ENCODE measurements around the gene GRID2. TPM values are rescaled to one million over a fixed set of nuclear protein-coding genes. Genes with fewer than 3 reads are reported as not detected.

Gene GRID2
- total RNA-seq, 1 donor from 2014 or later, result not detected

DNA sequence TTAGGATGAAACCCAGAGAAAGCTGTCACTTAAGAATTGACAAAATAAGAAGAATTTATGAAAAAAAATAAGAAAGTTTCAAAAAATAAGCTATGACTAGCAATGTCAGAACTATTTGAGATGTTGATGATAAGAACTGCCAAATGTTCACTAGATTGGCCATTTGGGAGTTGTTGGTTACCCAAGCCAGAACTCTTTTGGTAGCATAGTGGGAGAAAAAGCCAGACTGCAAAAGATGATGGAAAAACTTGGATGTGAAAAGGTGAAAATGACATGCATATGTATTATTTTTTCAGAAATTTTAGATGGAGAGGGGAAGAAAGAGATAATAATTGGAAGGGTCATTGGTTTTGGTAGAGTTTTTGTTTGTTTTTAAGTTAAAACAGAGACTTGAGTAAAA lies 1127.6 kb downstream of the GRID2 start:
- no peaks in the 10 kb centered on the region for H3K27me3 ChIP-seq
- TF ChIP-seq, protein P1, sequence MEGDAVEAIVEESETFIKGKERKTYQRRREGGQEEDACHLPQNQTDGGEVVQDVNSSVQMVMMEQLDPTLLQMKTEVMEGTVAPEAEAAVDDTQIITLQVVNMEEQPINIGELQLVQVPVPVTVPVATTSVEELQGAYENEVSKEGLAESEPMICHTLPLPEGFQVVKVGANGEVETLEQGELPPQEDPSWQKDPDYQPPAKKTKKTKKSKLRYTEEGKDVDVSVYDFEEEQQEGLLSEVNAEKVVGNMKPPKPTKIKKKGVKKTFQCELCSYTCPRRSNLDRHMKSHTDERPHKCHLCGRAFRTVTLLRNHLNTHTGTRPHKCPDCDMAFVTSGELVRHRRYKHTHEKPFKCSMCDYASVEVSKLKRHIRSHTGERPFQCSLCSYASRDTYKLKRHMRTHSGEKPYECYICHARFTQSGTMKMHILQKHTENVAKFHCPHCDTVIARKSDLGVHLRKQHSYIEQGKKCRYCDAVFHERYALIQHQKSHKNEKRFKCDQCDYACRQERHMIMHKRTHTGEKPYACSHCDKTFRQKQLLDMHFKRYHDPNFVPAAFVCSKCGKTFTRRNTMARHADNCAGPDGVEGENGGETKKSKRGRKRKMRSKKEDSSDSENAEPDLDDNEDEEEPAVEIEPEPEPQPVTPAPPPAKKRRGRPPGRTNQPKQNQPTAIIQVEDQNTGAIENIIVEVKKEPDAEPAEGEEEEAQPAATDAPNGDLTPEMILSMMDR (IDR thresholded peaks at IDR 0.05), result no peak
- TF ChIP-seq POLR2A (IDR thresholded peaks at IDR 0.05), result no peak
- no peak for TF ChIP-seq POLR2AphosphoS5 (IDR thresholded peaks at IDR 0.05; ENCODE audit: insufficient read depth in 1 of 2, low read depth in 1 of 2)
- H3K27ac ChIP-seq, result no peak overlapping the region
- no peak for DNase-seq (ENCODE audit: extremely low spot score in 2 of 2)
- H3K9me3 ChIP-seq, result no peaks in the 10 kb centered on the region
- H3K36me3 ChIP-seq, result no peaks in the 10 kb centered on the region
- intact Hi-C loops (cut with DNase I), result no loop called here
- H3K4me3 ChIP-seq, result no peak overlapping the region
- no peaks in the 10 kb centered on the region for H3K4me1 ChIP-seq

DNA sequence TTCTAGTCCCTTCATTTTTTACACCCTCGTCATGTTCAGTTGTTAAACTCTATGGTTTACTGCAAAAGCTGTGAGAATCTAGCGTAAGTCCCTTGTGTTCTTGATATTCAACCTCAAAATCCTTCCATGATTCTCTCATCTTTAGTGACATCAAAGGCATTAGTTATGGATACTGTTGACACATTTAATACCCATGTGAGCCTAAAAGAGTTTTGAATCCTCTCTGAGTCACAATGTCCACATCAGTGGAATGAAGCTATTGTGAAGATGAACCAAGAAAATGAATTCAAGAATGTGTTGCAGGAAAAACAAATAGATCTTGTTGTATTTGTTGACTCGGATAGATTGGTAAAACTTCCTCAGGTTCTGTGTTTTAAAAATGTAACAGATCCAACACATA lies 1130.1 kb downstream of the GRID2 start:
- no peak overlapping the region for H3K27ac ChIP-seq
- H3K4me3 ChIP-seq, result no peak overlapping the region
- H3K4me1 ChIP-seq, result no peaks in the 10 kb centered on the region
- H3K27me3 ChIP-seq, result no peaks in the 10 kb centered on the region
- intact Hi-C loops (cut with DNase I), result no loop called here
- TF ChIP-seq, protein P1 (IDR thresholded peaks at IDR 0.05), result no peak
- TF ChIP-seq POLR2AphosphoS5 (IDR thresholded peaks at IDR 0.05; ENCODE audit: insufficient read depth in 1 of 2, low read depth in 1 of 2) (no peak), POLR2A (IDR thresholded peaks at IDR 0.05) (no peak)
- H3K9me3 ChIP-seq, result no peaks in the 10 kb centered on the region
- no peak for DNase-seq (ENCODE audit: extremely low spot score in 2 of 2)
- H3K36me3 ChIP-seq, result no peaks in the 10 kb centered on the region

DNA sequence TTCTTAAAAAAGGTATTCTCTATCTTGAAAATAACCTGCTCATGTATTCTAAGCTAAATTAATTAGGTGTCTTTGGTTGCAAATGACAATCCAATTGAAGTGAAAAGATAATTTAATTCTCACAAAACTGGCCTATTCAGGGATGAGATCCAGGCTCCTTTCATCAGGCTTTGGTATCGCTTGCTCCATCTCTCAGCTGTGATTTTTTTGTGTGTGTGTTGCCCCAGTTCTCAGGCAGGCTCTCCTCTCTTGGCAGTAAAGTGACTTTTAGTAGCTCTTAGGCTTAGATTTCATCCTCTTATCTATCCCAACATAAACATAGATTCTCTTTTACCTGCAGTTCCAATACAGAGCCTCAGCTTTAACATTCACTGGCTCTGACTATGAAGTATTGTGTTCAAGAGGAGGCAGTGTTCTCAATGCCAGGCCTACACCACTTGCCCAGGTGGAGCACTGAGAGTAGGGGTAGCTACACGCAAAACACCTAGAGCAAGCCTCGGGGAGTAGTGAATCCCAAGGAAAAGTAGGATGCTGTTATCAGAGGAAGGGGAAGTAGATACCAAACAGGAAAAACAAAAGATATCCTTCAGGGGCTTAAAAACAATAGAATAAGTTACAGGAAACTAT lies 1132.3 kb downstream of the GRID2 start:
- intact Hi-C loops (cut with DNase I), result no loop called here
- H3K27ac ChIP-seq, result no peak overlapping the region
- TF ChIP-seq, protein P1 (IDR thresholded peaks at IDR 0.05), result no peak
- TF ChIP-seq POLR2A (IDR thresholded peaks at IDR 0.05), result no peak
- TF ChIP-seq POLR2AphosphoS5 (IDR thresholded peaks at IDR 0.05; ENCODE audit: insufficient read depth in 1 of 2, low read depth in 1 of 2), result no peak
- H3K9me3 ChIP-seq, result no peaks in the 10 kb centered on the region
- H3K4me1 ChIP-seq, result no peaks in the 10 kb centered on the region
- DNase-seq (ENCODE audit: extremely low spot score in 2 of 2), result no peak
- H3K4me3 ChIP-seq, result no peak overlapping the region
- H3K36me3 ChIP-seq, result no peaks in the 10 kb centered on the region
- H3K27me3 ChIP-seq, result no peaks in the 10 kb centered on the region

DNA sequence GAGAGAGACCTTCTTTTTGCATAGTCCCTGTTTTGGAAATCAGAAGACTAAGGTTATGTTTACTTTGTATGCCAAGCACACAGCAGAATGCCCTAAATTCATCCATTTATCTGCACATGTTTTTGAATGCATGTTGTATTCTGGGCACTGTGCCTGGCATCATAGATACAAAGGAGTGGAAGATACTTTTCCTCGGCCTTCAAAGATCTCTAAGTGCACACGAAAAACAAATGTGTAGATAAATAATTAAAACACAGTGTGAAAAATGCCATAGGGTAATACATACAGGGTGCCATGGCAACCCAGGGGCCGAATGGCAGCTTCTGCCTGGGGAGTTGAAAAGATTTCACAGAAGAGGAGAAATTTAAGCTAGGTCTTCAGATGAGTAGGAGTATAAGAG lies 1134.2 kb downstream of the GRID2 start:
- intact Hi-C loops (cut with DNase I), result no loop called here
- H3K27me3 ChIP-seq, result no peaks in the 10 kb centered on the region
- H3K9me3 ChIP-seq, result no peaks in the 10 kb centered on the region
- no peak overlapping the region for H3K27ac ChIP-seq
- no peak for DNase-seq (ENCODE audit: extremely low spot score in 2 of 2)
- H3K4me3 ChIP-seq, result no peak overlapping the region
- H3K36me3 ChIP-seq, result no peaks in the 10 kb centered on the region
- TF ChIP-seq, protein P1 (IDR thresholded peaks at IDR 0.05), result no peak
- TF ChIP-seq POLR2A (IDR thresholded peaks at IDR 0.05), result no peak
- no peak for TF ChIP-seq POLR2AphosphoS5 (IDR thresholded peaks at IDR 0.05; ENCODE audit: insufficient read depth in 1 of 2, low read depth in 1 of 2)
- H3K4me1 ChIP-seq, result no peaks in the 10 kb centered on the region

DNA sequence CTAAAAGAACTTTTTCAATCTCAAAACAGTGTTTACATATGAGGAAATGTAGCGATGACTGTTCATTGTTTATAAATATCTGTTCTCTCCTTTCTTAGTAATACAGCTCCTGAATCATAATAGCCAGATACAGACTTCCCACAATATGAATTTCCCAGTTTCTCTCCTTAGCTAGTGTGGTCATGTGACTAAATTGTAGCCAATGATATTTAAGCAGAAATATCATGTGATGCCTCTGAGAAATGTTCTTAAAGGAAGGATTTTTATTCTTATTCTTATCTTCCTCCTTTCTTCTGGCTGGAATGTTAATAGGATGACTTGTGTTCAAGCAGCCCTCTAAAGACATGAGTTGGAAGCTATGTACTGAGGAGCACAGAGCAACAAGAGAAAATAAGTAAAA lies 1141.1 kb downstream of the GRID2 start:
- no peak overlapping the region for H3K27ac ChIP-seq
- no peaks in the 10 kb centered on the region for H3K9me3 ChIP-seq
- H3K36me3 ChIP-seq, result no peaks in the 10 kb centered on the region
- no peak for TF ChIP-seq POLR2A (IDR thresholded peaks at IDR 0.05)
- TF ChIP-seq, protein P1 (IDR thresholded peaks at IDR 0.05), result no peak
- TF ChIP-seq POLR2AphosphoS5 (IDR thresholded peaks at IDR 0.05; ENCODE audit: insufficient read depth in 1 of 2, low read depth in 1 of 2), result no peak
- no peak for DNase-seq (ENCODE audit: extremely low spot score in 2 of 2)
- H3K4me1 ChIP-seq, result no peaks in the 10 kb centered on the region
- H3K27me3 ChIP-seq, result no peaks in the 10 kb centered on the region
- intact Hi-C loops (cut with DNase I), result no loop called here
- H3K4me3 ChIP-seq, result no peak overlapping the region
